GM21360 (cell line): ENCODE data around the gene POU2AF3.

Source experiments
- ATAC-seq: cut with Tn5 transposase; IDR thresholded peaks from one replicate; pipeline ENCODE4 v1.9.1; 2021; ENCODE audit warnings: mild to moderate bottlenecking, moderate library complexity; ENCODE audit not compliant: unreplicated experiment

The POU2AF3 gene

GRCh38 chr11:111327908-111328624 lies 29.7 kb downstream of the POU2AF3 start:
- no peak for ATAC-seq

- no peak for ATAC-seq
Observed at GRCh38 chr11:111329306-111330204, 31.2 kb downstream of the POU2AF3 start.

GRCh38 chr11:111330234-111330893 lies 32.0 kb downstream of the POU2AF3 start:
- ATAC-seq: no peak

GRCh38 chr11:111331711-111332479 lies 33.5 kb downstream of the POU2AF3 start:
- no peak for ATAC-seq

GRCh38 chr11:111334532-111335502 lies 36.5 kb downstream of the POU2AF3 start:
- ATAC-seq: no peak

- no peak for ATAC-seq
Observed at GRCh38 chr11:111335549-111335948, 37.2 kb downstream of the POU2AF3 start.

- ATAC-seq: no peak
Observed at GRCh38 chr11:111336062-111336461, 37.7 kb downstream of the POU2AF3 start.

GRCh38 chr11:111336582-111337256 lies 38.4 kb downstream of the POU2AF3 start:
- no peak for ATAC-seq

GRCh38 chr11:111339758-111340388 lies 41.5 kb downstream of the POU2AF3 start:
- ATAC-seq: no peak

- ATAC-seq: no peak
Observed at GRCh38 chr11:111342329-111342728, 44.0 kb downstream of the POU2AF3 start.

GRCh38 chr11:111344032-111344431 lies 45.7 kb downstream of the POU2AF3 start:
- ATAC-seq: no peak

GRCh38 chr11:111347002-111347722 lies 48.8 kb downstream of the POU2AF3 start:
- no peak for ATAC-seq

- no peak for ATAC-seq
Observed at GRCh38 chr11:111347723-111348115, 49.4 kb downstream of the POU2AF3 start.

- no peak for ATAC-seq
Observed at GRCh38 chr11:111348147-111348546, 49.8 kb downstream of the POU2AF3 start.

GRCh38 chr11:111349191-111349695 lies 50.9 kb downstream of the POU2AF3 start:
- ATAC-seq: no peak

GRCh38 chr11:111350811-111351210 lies 52.5 kb downstream of the POU2AF3 start:
- no peak for ATAC-seq

GRCh38 chr11:111351374-111352055 lies 53.2 kb downstream of the POU2AF3 start:
- no peak for ATAC-seq
